OCI-LY7 (cell line): Measurements from ENCODE around the gene GBX2. TPM values are rescaled to one million over a fixed set of nuclear protein-coding genes. Genes with fewer than 3 reads are reported as not detected.

Source experiments
- BruUV-seq: library from RNA; stranded (reverse); fragments of 400-500 nt; replicated peaks from 2 replicates; lab custom pipeline; 2021; lab: Mats Ljungman, UMichigan
- CTCF ChIA-PET: fragments of 300-600 bp; sonication (Branson Sonifier 250); formaldehyde crosslinking; loops from one replicate; lab custom pipeline; 2022; ENCODE audit warnings: antibody characterized with exemption; ENCODE audit not compliant: unreplicated experiment; lab: Charles Lee
- POLR2A ChIA-PET: fragments of 300-600 bp; sonication (Branson Sonifier 250); formaldehyde crosslinking; loops from one replicate; lab custom pipeline; 2022; ENCODE audit warnings: antibody characterized with exemption; lab: Charles Lee
- DNase-seq: peaks from one replicate; pipeline ENCODE4 v3.0.0-alpha.2; 2015; ENCODE audit warnings: low spot score
- H2AFZ ChIP-seq: fragments of 200-600 bp; sonication (generic), shearing (Covaris generic); 2 replicates; pipeline ENCODE4 v1.6.1; 2014; ENCODE audit warnings: mild to moderate bottlenecking, antibody characterized with exemption, low read length, moderate library complexity
- H3K27ac ChIP-seq: fragments of 200-600 bp; sonication (generic); 2 replicates; pipeline ENCODE4 v1.5.1; 2014; ENCODE audit warnings: mixed run types, low read depth, mild to moderate bottlenecking, moderate library complexity, low read length, inconsistent platforms; ENCODE audit not compliant: poor library complexity, severe bottlenecking
- H3K36me3 ChIP-seq: fragments of 200-600 bp; sonication (generic); 2 replicates; pipeline ENCODE4 v1.6.1; 2014; ENCODE audit warnings: mild to moderate bottlenecking, antibody characterized with exemption, low read length, moderate library complexity, mixed read lengths; ENCODE audit not compliant: insufficient read depth
- H3K4me1 ChIP-seq: fragments of 200-600 bp; sonication (generic); 2 replicates; pipeline ENCODE4 v1.5.1; 2014; ENCODE audit warnings: mild to moderate bottlenecking, low read length; ENCODE audit not compliant: insufficient read depth, poor library complexity, severe bottlenecking
- H3K4me2 ChIP-seq: fragments of 200-600 bp; sonication (generic); 2 replicates; pipeline ENCODE4 v1.6.1; 2014; ENCODE audit warnings: mild to moderate bottlenecking, low read length
- H3K4me3 ChIP-seq: fragments of 200-600 bp; sonication (generic); 2 replicates; pipeline ENCODE4 v1.5.1; 2014; ENCODE audit warnings: mild to moderate bottlenecking, low read depth, low read length; ENCODE audit not compliant: poor library complexity, severe bottlenecking
- H3K79me2 ChIP-seq: fragments of 200-600 bp; sonication (generic); 2 replicates; pipeline ENCODE4 v1.6.1; 2016; ENCODE audit warnings: low read depth, mild to moderate bottlenecking, low read length, moderate library complexity, mixed read lengths; ENCODE audit not compliant: insufficient read depth
- H3K9me2 ChIP-seq: fragments of 200-600 bp; sonication (generic); 2 replicates; pipeline ENCODE4 v1.6.1; 2016; ENCODE audit warnings: mild to moderate bottlenecking, low read length, mixed read lengths; ENCODE audit not compliant: insufficient read depth
- H3K9me3 ChIP-seq: fragments of 200-600 bp; sonication (generic); 2 replicates; pipeline ENCODE4 v1.6.1; 2014; ENCODE audit warnings: mild to moderate bottlenecking, mixed run types, low read length, mixed read lengths
- H4K20me1 ChIP-seq: fragments of 200-600 bp; sonication (generic); 2 replicates; pipeline ENCODE4 v1.6.1; 2014; ENCODE audit warnings: mild to moderate bottlenecking, antibody characterized with exemption, low read length, moderate library complexity, mixed read lengths; ENCODE audit not compliant: insufficient read depth
- CTCF ChIP-seq: fragments of 200-600 bp; sonication (generic); conservative IDR thresholded peaks from 2 replicates; pipeline ENCODE4 v1.5.1; 2014; ENCODE audit warnings: mild to moderate bottlenecking, antibody characterized with exemption, low read length, moderate library complexity, mixed read lengths
- EZH2phosphoT487 ChIP-seq: fragments of 200-600 bp; sonication (generic); IDR thresholded peaks from 2 replicates; pipeline ENCODE4 v1.6.1; 2018; ENCODE audit warnings: low read depth, borderline replicate concordance, mild to moderate bottlenecking, mixed run types, antibody characterized with exemption, low read length, moderate library complexity, mixed read lengths
- intact Hi-C: fragments of 100-400 bp; cut with micrococcal nuclease; formaldehyde crosslinking; loops from one replicate; pipeline ENCODE4 v1.10.0; 2022; ENCODE audit not compliant: unreplicated experiment
- total RNA-seq, 2 experiments: library from RNA; depleted of rRNA in 1 of 2; stranded (reverse); fragments of >200 nt in 1 of 2; shearing (Covaris generic) in 1 of 2; gene quantifications; 2 replicates each; pipeline ENCODE4 v1.2.3, GENCODE V29; 2014 to 2022

The GBX2 gene
- total RNA-seq, 2 experiments from 2014 or later, result not detected

GRCh38 chr2:236207472-236207871 lies 39.3 kb upstream of the GBX2 start:
- Histone ChIP-seq H3K9me3 (no peaks in the 10 kb centered on the region), H3K79me2 (no peaks in the 10 kb centered on the region), H3K4me2 (no peak overlapping the region), H3K4me3 (no peak overlapping the region), H3K36me3 (no peaks in the 10 kb centered on the region), H3K4me1 (no peaks in the 10 kb centered on the region), H3K9me2 (no peaks in the 10 kb centered on the region), H2AFZ (no peak overlapping the region), H4K20me1 (no peaks in the 10 kb centered on the region), H3K27ac (no peak overlapping the region)
- CTCF ChIA-PET, result no interaction called here
- POLR2A ChIA-PET, result no interaction called here
- no TSS peak for BruUV-seq
- DNase-seq, result no peak
- intact Hi-C loops, result no loop called here
- TF ChIP-seq CTCF (no peak), EZH2phosphoT487 (no peak)

- Histone ChIP-seq H3K4me2 (no peak overlapping the region), H3K9me2 (no peaks in the 10 kb centered on the region), H3K27ac (no peak overlapping the region), H3K4me1 (no peaks in the 10 kb centered on the region), H4K20me1 (no peaks in the 10 kb centered on the region), H3K79me2 (no peaks in the 10 kb centered on the region), H2AFZ (no peak overlapping the region; the same call in 1 of the 2 replicates), H3K4me3 (no peak overlapping the region), H3K36me3 (no peaks in the 10 kb centered on the region), H3K9me3 (no peaks in the 10 kb centered on the region)
- BruUV-seq, result no TSS peak
- intact Hi-C loops, result no loop called here
- no peak for DNase-seq
- CTCF ChIA-PET, result no interaction called here
- POLR2A ChIA-PET, result interaction anchor here (0.5 kb wide), 1 partner anchor 34 kb away, joined by 3 read pairs; no protein-coding TSS in a partner anchor
- TF ChIP-seq EZH2phosphoT487, result no peak
- TF ChIP-seq CTCF, result no peak
These were observed 37.9 kb upstream of the GBX2 start for GRCh38 chr2:236205867-236206645.

GRCh38 chr2:236204953-236205352 lies 36.8 kb upstream of the GBX2 start:
- Histone ChIP-seq H4K20me1 (no peaks in the 10 kb centered on the region), H3K4me3 (no peak overlapping the region), H3K27ac (no peak overlapping the region), H3K9me3 (no peaks in the 10 kb centered on the region), H3K4me2 (no peak overlapping the region), H3K4me1 (no peaks in the 10 kb centered on the region), H3K36me3 (no peaks in the 10 kb centered on the region), H3K79me2 (no peaks in the 10 kb centered on the region), H3K9me2 (no peaks in the 10 kb centered on the region), H2AFZ (no peak overlapping the region)
- POLR2A ChIA-PET, result no interaction called here
- intact Hi-C loops, result no loop called here
- no peak for DNase-seq
- CTCF ChIA-PET, result no interaction called here
- TF ChIP-seq CTCF (no peak), EZH2phosphoT487 (no peak)
- no TSS peak for BruUV-seq
